Breast epithelium (tissue), 4 donors: ENCODE measurements around the gene VTI1B. TPM values are rescaled to one million over a fixed set of nuclear protein-coding genes. Genes with fewer than 3 reads are reported as not detected.
"Not testable (repeated sequence)": the region's sequence is repeated elsewhere in the genome, so short reads cannot be mapped to it uniquely, and the experiment has no call there.

Source experiments
- DNase-seq, 2 donors: peaks; one replicate each; pipeline ENCODE4 v3.0.0-alpha.2; 2019; ENCODE audit warnings: low spot score in 2 of 2
- H3K27ac ChIP-seq, 2 donors: fragments of 200-600 bp; sonication (generic) in 1 of 2; one replicate each; pipeline ENCODE4 v1.5.1; 2016 to 2019; ENCODE audit warnings: mild to moderate bottlenecking in 1 of 2
- H3K27me3 ChIP-seq, 2 donors: fragments of 200-600 bp; sonication (generic) in 1 of 2; one replicate each; pipeline versions ENCODE4 v1.5.1 to v1.6.0; 2017 to 2019; ENCODE audit warnings: control low read depth in 1 of 2, mild to moderate bottlenecking in 1 of 2
- H3K36me3 ChIP-seq: fragments of 200-600 bp; one replicate; pipeline ENCODE4 v1.5.1; 2019
- H3K4me1 ChIP-seq, 2 donors: fragments of 200-600 bp; sonication (generic); one replicate each; pipeline ENCODE4 v1.5.1; 2016 to 2019; ENCODE audit warnings: control low read depth in 1 of 2
- H3K4me3 ChIP-seq, 3 donors: fragments of 200-600 bp; sonication (generic); 1 replicate in 2 of 3; 2 replicates in 1 of 3; pipeline ENCODE4 v1.5.1; 2016 to 2019; ENCODE audit warnings: mild to moderate bottlenecking in 3 of 3, moderate library complexity in 2 of 3
- H3K9me3 ChIP-seq, 2 donors: fragments of 200-600 bp; sonication (generic) in 1 of 2; one replicate each; pipeline ENCODE4 v1.5.1; 2016 to 2019; ENCODE audit warnings: control low read depth in 1 of 2
- POLR2A ChIP-seq: fragments of 450-650 bp; IDR thresholded peaks from one replicate; pipeline ENCODE4 v1.6.1; 2016; ENCODE audit warnings: antibody characterized with exemption, mild to moderate bottlenecking, moderate library complexity
- POLR2AphosphoS5 ChIP-seq, 3 donors: sonication (generic); formaldehyde crosslinking; IDR thresholded peaks; one replicate each; pipeline ENCODE4 v1.6.1; 2017; ENCODE audit warnings: antibody characterized with exemption in 3 of 3
- intact Hi-C: fragments of 100-400 bp; cut with DNase I; formaldehyde crosslinking; loops from one replicate; pipeline ENCODE4 v1.15.1; 2023; ENCODE audit warnings: low total_unique reads
- total RNA-seq, 3 donors: library from RNA; depleted of rRNA; stranded (reverse); fragments of >200 nt; gene quantifications; one replicate each; pipeline ENCODE4 v1.1.0, GENCODE V29; 2016
- TF ChIP-seq, protein P1 (sequence below), 3 donors: fragments of 450-650 bp; IDR thresholded peaks; one replicate each; pipeline ENCODE4 v1.5.1; 2016 to 2017; ENCODE audit warnings: antibody characterized with exemption in 3 of 3, mild to moderate bottlenecking in 3 of 3, moderate library complexity in 3 of 3

Gene VTI1B
- total RNA-seq, 3 donors from 2014 or later: 62.8 to 169 (median 80.6) TPM

- intact Hi-C loops: no loop called here
Observed at GRCh38 chr14:67718265-67718664, 43.8 kb upstream of the VTI1B start.

DNA sequence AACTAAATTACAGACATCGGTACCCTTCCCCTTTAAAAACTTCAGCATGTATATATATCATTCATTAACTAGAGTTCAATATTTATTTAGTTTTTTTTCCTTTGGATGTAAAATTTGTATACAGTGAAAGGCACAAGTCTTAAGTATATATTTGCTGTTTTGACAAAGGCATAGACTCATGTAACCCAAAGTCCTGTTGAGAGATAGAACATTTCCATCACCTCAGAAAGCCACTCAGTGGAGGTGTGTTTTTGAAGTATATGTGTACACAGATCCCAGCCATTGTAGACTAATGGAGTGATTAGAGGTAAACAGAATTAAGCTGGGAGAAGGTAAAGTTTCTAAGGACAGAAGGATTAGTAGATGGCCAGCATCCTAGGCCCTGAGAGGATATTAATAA lies 42.6 kb upstream of the VTI1B start:
- Histone ChIP-seq H3K9me3 (no peaks in the 10 kb centered on the region), H3K27me3 (no peaks in the 10 kb centered on the region)
- intact Hi-C loops: no loop called here

More at GRCh38 chr14:67718265-67718664, 43.8 kb upstream of the VTI1B start:
- Histone ChIP-seq H3K9me3 (no peaks in the 10 kb centered on the region), H3K27me3 (no peaks in the 10 kb centered on the region), H3K27ac (no peak overlapping the region), H3K4me3 (no peak overlapping the region), H3K36me3 (no peaks in the 10 kb centered on the region), H3K4me1 (no peaks in the 10 kb centered on the region)
- DNase-seq: no peak
- no peak for TF ChIP-seq POLR2AphosphoS5 (IDR thresholded peaks at IDR 0.05)
- TF ChIP-seq POLR2A: no peak
- TF ChIP-seq, protein P1, sequence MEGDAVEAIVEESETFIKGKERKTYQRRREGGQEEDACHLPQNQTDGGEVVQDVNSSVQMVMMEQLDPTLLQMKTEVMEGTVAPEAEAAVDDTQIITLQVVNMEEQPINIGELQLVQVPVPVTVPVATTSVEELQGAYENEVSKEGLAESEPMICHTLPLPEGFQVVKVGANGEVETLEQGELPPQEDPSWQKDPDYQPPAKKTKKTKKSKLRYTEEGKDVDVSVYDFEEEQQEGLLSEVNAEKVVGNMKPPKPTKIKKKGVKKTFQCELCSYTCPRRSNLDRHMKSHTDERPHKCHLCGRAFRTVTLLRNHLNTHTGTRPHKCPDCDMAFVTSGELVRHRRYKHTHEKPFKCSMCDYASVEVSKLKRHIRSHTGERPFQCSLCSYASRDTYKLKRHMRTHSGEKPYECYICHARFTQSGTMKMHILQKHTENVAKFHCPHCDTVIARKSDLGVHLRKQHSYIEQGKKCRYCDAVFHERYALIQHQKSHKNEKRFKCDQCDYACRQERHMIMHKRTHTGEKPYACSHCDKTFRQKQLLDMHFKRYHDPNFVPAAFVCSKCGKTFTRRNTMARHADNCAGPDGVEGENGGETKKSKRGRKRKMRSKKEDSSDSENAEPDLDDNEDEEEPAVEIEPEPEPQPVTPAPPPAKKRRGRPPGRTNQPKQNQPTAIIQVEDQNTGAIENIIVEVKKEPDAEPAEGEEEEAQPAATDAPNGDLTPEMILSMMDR (IDR thresholded peaks at IDR 0.05): no peak

GRCh38 chr14:67710209-67710608 lies 35.8 kb upstream of the VTI1B start:
- no peak for TF ChIP-seq POLR2A
- TF ChIP-seq POLR2AphosphoS5 (IDR thresholded peaks at IDR 0.05): no peak
- TF ChIP-seq, protein P1 (IDR thresholded peaks at IDR 0.05): no peak

More for the DNA sequence above, 42.6 kb upstream of the VTI1B start:
- DNase-seq: no peak
- TF ChIP-seq, protein P1 (IDR thresholded peaks at IDR 0.05): no peak
- no peak for TF ChIP-seq POLR2AphosphoS5 (IDR thresholded peaks at IDR 0.05)
- TF ChIP-seq POLR2A: no peak
- H3K27ac ChIP-seq: no peak overlapping the region
- H3K36me3 ChIP-seq: no peaks in the 10 kb centered on the region
- no peak overlapping the region for H3K4me3 ChIP-seq
- no peaks in the 10 kb centered on the region for H3K4me1 ChIP-seq

GRCh38 chr14:67709796-67710195 lies 35.4 kb upstream of the VTI1B start:
- intact Hi-C loops, H3K4me1 ChIP-seq, DNase-seq, H3K4me3 ChIP-seq, H3K27me3 ChIP-seq, H3K9me3 ChIP-seq, H3K36me3 ChIP-seq, H3K27ac ChIP-seq: not testable (repeated sequence)

More at GRCh38 chr14:67710209-67710608, 35.8 kb upstream of the VTI1B start:
- no peak overlapping the region for H3K4me3 ChIP-seq
- no peaks in the 10 kb centered on the region for H3K36me3 ChIP-seq
- no peaks in the 10 kb centered on the region for H3K9me3 ChIP-seq
- no peaks in the 10 kb centered on the region for H3K4me1 ChIP-seq
- H3K27ac ChIP-seq: no peak overlapping the region
- no peak for DNase-seq
- no peaks in the 10 kb centered on the region for H3K27me3 ChIP-seq
- intact Hi-C loops: no loop called here

GRCh38 chr14:67709346-67709745 lies 34.9 kb upstream of the VTI1B start:
- intact Hi-C loops, H3K27ac ChIP-seq, H3K9me3 ChIP-seq, H3K27me3 ChIP-seq, H3K4me1 ChIP-seq, H3K4me3 ChIP-seq, DNase-seq, H3K36me3 ChIP-seq: not testable (repeated sequence)

GRCh38 chr14:67705211-67705610 lies 30.8 kb upstream of the VTI1B start:
- TF ChIP-seq POLR2AphosphoS5 (IDR thresholded peaks at IDR 0.05) (no peak), POLR2A (no peak)
- TF ChIP-seq, protein P1 (IDR thresholded peaks at IDR 0.05): no peak
- H3K27ac ChIP-seq: no peak overlapping the region
- no peak for DNase-seq
- no peaks in the 10 kb centered on the region for H3K36me3 ChIP-seq
- no peaks in the 10 kb centered on the region for H3K27me3 ChIP-seq
- no peak overlapping the region for H3K4me3 ChIP-seq
- intact Hi-C loops: no loop called here
- H3K4me1 ChIP-seq: no peaks in the 10 kb centered on the region
- H3K9me3 ChIP-seq: no peaks in the 10 kb centered on the region
